GM18499 (cell line): ENCODE data around the gene SLC35F2.

Experiments
- ATAC-seq: cut with Tn5 transposase; IDR thresholded peaks from one replicate; pipeline ENCODE4 v1.9.1; 2021; ENCODE audit warnings: moderate number of reproducible peaks; ENCODE audit not compliant: insufficient read depth, unreplicated experiment

SLC35F2 gene

DNA sequence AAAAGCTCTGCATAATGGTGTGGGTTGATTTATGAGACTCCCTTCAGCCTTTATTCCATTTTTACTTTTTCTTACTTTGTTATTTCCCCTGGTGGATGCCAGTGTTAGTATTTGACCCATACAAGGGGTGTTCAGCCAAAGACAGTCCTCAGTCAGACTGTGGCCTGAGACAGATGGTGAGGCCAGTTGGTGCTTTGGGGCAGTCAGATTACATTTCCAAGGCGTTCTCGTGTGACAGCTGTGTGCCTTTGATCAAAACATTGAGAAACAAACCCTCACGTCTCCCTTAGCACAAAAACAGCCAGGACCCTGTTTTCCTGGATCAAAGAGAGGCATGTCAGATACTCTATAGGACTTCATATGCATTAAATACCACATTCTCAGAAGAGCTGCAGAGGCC lies 115.4 kb downstream of the SLC35F2 start:
- ATAC-seq, result no peak

DNA sequence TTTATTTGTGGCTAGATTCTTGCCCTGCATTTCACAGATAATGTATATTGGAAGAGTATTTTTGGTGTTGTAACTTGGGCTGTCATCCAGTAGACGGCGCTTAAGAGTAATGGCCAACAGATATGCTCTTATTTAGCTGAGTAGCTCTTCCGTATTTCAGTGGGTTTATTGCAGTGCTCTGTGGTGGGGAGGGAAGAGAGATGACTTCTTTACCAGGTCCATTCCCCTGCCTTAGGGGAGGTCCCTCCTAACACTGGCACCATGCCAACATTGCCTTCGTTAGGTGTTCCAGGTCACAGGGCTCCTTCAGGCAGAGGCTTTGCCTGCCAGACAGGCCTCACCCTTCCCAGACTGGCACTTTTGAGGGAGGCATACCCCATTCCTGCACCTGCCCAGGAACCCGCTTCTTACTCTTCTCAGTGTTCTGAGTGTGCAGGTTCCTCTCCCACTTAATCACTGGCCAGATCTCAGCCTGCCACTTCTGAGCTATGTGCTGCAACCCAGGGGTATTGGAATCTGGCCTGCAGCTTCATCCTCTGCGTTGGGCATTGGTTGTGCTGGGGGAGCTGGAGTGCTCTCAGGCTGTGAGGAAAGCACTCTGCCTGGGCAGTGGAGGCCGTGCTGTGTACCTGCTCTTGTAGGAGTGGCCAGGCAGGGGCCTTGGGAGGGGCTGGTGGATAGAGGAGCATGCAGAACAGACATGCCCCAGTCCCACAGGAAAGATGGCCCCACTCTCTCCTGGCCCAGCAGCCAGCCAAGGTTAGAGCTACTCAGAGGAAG lies 117.4 kb downstream of the SLC35F2 start:
- peak; percentile 80 for ATAC-seq
